ENCODE data around the gene IGFBP2. TPM values are rescaled to one million over a fixed set of nuclear protein-coding genes. Genes with fewer than 3 reads are reported as not detected.

The IGFBP2 gene
- total RNA-seq, 1 experiment from 2014 or later = 5.3 TPM

DNA sequence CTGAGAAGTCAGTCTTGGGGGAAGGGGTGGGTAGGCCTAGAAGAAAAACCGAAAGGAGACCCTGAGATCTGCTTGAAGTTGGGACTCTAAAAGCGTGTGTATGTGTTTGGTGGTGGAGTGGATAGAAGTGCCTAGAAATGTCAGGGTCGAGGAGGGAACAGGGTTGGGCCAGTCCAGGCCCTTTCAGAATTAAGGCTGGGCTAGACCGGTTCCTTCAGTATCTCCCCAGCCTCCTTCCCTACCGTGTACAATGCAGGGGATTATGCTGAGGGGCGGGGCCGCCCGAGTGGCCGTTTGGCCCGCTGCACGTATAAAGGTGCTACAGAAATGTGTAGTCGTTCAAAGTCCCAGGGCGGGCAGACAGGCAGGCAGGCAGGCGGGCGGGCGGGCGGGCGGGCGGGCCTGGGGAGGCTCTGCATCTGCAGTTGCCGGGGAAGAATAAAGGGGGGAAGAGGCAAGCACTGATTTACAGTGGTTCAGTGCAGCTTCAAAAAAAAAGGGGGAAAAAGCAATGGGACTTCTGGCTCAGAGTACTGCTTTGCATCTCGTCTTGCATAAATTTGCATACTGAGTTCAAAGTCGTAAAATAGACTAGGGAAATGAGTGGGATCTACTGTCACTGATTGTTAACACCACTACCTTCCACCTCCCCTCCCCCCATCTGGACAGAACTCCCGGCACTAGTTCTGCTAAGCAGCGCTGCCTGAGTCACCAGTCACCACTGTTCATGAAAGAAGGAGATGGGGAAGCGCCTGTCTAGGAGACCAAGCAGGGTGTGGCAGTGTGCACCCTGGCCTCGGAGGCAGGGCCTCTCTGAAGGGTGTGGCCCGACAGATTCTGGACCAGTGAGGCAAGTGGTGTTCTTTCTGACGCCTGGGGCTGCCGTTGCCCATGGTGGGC, 3.6 kb downstream of the IGFBP2 start:
- peak; percentile 66 for DNase-seq (ENCODE audit: low read depth)

- DNase-seq (ENCODE audit: low read depth) = no peak
Measured at GRCh38 chr2:216637472-216637871, 4.3 kb downstream of the IGFBP2 start.

DNA sequence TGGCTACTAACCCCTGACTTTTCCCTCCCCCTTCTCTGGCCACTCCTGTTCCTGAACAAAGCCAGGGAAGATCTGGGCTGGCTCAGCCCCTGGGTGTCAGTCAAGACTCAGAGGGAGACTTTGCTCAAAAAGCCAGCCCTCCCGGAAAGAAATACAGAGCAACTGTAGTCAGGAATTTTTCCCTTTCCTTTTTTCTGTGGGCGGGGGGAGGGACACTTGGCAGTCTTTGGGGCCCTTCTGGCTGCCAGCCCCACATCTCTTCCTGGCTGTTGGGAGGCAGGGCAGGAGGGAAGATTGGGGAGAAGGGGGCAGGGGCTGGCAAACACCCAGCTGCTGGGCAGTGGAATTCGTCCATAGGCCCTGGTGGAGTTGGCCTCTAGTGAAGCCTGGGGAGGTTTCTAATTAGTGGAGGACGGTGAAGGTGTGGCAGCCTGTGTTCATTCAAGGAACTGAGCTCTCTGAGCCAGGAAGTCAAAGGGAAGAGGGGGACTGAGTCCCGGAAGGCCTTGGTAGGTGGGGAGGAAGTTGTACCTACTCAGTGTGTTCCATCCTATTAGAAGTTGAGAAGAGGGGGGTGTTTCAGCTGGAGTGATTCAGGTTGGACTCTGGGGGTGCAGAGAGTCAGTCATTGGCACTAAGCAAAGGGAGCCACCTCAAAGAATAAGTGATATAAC, 10.9 kb downstream of the IGFBP2 start:
- no peak for DNase-seq (ENCODE audit: low read depth)

- DNase-seq (ENCODE audit: low read depth) = no peak
Measured at GRCh38 chr2:216644842-216645635, 11.8 kb downstream of the IGFBP2 start.

GRCh38 chr2:216645636-216645950, 12.4 kb downstream of the IGFBP2 start:
- DNase-seq (ENCODE audit: low read depth) = no peak

GRCh38 chr2:216646116-216646515, 12.9 kb downstream of the IGFBP2 start:
- DNase-seq (ENCODE audit: low read depth) = no peak

DNA sequence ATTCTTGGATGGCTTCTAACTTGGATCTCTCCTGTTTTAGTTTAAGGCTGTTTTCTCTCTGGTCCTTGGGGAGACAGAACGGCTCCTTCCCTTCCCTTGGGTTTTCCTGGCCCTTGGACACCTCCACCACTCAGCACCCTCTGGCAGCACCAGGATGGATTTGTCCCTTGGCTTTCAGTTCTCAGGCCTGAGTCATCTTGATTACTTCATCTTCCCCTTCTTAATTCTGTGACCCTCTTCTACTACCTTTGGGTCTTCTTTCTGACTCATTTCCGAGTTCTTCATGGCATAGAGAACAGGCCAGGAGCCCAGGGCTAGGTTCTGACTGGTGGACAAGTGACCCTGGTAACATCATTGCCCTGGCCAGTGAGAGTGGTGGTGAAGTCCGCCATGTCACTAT, 14.9 kb downstream of the IGFBP2 start:
- peak; percentile 82 for DNase-seq (ENCODE audit: low read depth)

DNA sequence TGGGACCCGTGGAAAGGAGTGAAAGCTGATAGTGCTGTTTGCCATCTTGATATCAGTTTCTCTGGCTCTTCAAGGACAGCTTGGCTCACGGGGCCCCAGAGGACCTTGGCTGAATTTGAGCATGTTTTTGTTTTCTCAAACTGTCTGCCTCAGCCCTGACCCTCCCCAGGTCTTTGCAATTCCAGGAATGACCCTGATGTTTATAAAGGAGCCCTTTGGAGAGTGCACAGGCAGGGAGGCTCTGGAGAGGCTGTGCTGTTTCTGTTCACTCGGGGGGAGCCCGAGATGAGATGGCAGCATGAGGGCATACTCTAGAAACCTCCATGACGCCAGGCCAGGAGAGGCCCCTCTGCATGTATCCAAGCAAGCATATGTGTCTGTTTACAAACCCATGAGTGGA, 16.4 kb downstream of the IGFBP2 start:
- no peak for DNase-seq (ENCODE audit: low read depth)

- DNase-seq (ENCODE audit: low read depth) = no peak
Measured at GRCh38 chr2:216650626-216651257, 17.5 kb downstream of the IGFBP2 start.

GRCh38 chr2:216651351-216651881, 18.2 kb downstream of the IGFBP2 start:
- DNase-seq (ENCODE audit: low read depth) = no peak

DNA sequence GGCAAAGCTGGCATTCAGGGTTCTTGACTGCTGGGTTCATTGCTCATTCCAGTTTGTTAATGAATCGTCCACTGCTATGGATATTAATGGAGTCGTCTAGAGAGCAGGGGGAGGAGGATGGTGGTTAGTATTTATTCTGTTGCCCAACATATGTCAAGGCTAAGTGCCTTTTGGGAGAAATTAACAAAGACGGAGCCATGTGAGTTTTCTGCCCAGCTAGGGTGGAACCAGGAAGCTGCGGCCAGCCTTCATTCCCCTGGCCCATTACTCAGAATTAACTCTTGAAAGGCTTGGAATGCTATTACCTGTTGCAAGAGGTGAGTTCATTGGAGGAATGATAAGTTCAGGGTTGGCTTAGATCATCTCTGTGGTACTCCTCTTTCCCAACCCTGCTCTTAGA, 19.3 kb downstream of the IGFBP2 start:
- no peak for DNase-seq (ENCODE audit: low read depth)

DNA sequence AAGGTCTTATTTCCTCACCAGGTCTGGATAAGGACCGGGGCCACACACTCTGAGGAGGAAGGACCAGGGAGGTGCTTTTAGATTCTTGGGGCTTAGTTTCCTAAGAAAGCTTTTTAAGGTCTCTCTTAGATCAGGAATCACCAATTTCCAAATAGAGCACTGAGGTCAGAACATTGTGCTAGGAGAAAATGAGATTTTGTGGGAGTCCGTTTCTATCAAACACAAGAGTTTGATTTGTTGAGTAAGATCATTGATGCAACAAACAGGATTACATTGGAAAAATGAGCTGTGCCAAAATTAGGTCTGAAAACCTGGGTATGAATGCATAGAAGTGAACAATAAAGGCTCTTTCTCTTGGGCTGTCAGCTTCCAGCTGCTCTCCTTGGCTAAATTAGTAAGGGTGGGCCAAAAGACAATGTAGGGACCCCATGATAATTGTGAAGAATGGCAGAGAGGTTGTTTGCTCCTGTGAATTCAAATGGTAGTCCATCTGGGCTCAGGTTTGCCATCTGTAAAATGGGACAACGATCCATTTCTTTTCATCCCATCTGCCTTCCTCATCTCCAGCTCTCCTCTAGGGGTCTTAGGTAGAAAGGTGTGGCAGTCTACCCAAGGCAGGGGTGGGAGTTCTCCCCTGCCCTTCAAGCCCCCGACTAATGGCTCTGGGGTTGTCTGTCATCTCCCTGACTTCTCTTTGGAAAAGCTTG, 20.0 kb downstream of the IGFBP2 start:
- no peak for DNase-seq (ENCODE audit: low read depth)

DNA sequence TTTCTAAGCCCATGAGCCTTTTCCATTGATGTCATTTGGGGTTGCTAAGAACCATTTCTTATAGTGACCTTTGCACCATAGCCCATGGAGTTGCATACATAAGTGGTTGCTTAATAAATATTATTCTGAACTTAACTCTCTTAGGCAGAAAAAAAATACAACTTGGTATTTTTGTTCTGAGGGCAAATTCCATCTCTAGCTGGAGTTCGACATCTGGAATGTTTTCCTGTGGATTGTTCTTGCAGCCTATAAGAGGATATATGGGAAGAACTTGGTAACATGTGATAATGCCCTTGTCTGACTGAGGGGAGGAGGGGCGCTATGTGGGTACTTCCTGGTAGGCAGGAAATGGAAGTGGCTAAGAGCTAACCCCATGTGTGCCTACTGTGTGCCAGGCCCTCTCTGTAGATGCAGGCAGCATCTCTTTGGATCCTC, 20.7 kb downstream of the IGFBP2 start:
- no peak for DNase-seq (ENCODE audit: low read depth)

DNA sequence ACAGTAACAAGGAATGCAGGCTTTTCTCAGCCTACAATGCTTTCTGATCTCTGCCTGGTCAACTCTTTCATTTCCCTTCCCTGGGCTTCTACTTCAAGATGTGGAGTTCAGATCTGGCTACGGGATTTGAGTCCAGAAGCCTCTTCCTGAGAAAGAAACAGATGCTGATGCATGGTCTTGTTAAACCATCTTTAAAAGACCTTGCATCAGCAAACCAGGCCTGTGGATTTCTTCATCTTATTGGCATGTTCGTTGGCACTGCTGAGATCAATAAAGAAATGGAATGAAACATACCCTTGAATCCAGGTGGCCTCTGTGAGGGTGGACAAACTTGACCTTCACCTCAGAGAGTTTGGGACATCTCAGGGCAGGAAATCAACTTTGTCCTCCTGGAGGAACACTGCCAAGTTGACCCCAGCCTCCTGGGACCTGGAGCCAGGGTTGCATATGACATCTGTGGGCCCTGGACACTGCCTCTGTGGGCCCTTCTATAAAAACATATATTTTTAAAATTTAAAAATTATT, 21.4 kb downstream of the IGFBP2 start:
- no peak for DNase-seq (ENCODE audit: low read depth)

- no peak for DNase-seq (ENCODE audit: low read depth)
Measured at GRCh38 chr2:216657086-216657855, 24.1 kb downstream of the IGFBP2 start.

- DNase-seq (ENCODE audit: low read depth) = no peak
Measured at GRCh38 chr2:216657980-216658379, 24.8 kb downstream of the IGFBP2 start.

- DNase-seq (ENCODE audit: low read depth) = no peak
Measured at GRCh38 chr2:216658757-216659156, 25.5 kb downstream of the IGFBP2 start.

DNA sequence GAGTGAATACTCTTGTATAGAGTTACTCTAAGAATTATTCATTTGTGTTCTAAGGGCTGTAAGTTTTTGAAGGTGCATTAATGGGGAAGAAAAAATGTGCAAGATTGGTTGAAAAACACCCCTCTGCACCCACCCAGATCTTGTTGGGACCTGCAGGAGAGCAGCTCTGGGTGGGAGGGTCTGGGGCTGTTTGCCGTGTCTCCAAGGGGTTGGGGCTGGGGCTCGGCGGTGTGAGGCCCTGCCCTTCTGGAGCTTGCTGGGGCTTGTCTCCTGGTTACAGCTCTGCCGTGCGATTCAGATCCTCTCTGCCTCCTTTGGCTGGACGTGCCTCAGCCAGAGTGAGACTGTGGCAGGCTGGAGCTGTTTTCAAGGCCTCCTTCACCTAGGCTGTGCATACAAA, 26.1 kb downstream of the IGFBP2 start:
- DNase-seq (ENCODE audit: low read depth) = no peak

DNA sequence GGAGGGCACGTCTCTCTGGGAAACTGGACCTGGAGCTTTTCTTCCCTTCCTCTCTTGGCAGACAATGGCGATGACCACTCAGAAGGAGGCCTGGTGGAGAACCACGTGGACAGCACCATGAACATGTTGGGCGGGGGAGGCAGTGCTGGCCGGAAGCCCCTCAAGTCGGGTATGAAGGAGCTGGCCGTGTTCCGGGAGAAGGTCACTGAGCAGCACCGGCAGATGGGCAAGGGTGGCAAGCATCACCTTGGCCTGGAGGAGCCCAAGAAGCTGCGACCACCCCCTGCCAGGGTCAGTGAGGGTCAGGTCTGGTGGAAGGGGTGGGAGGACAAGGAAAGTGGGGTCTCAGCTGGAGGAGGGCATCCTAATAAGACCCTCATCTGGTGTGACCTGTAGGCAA, 27.3 kb downstream of the IGFBP2 start:
- no peak for DNase-seq (ENCODE audit: low read depth)

DNA sequence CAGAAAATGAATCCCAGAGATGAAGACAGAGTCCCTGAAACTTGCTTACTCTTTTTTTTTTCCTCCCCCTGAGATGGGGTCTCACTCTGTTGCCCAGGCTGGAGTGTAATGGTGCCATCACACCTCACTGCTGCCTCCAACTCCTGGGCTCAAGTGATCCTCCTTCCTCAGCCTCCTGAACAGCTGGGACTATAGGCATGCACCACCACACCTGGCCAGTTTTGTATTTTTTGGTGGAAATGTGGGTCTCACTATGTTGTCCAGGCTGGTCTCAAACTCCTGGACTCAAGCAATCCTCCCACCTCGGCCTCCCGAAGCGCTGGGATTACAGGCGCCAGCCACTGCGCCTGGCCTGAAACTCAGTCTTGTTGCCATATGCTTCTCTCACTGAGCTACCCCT, 27.8 kb downstream of the IGFBP2 start:
- DNase-seq (ENCODE audit: low read depth) = no peak

All from HT1080 (cell line).